Psoas muscle (tissue), 8 donors: ENCODE data around the gene NAV2. TPM values are rescaled to one million over a fixed set of nuclear protein-coding genes. Genes with fewer than 3 reads are reported as not detected.

Experiments used
- ATAC-seq, 4 donors: fragments of 200-7000 bp; cut with Tn5 transposase; one replicate each; pipeline ENCODE4 v1.9.1; 2020; ENCODE audit warnings: moderate library complexity in 3 of 4, mild to moderate bottlenecking in 2 of 4
- DNase-seq, 2 donors: peaks; one replicate each; pipeline ENCODE4 v3.0.0-alpha.2; 2020
- H3K27ac ChIP-seq: fragments of 200-600 bp; one replicate; pipeline ENCODE4 v1.8.0; 2022
- H3K27me3 ChIP-seq, 3 donors: fragments of 200-600 bp in 1 of 3; one replicate each; pipeline versions ENCODE4 v1.6.1 to v1.8.0; 2013 to 2022; ENCODE audit warnings: low read length in 2 of 3, mild to moderate bottlenecking in 2 of 3, moderate library complexity in 1 of 3; ENCODE audit not compliant: insufficient read depth in 3 of 3
- H3K36me3 ChIP-seq, 2 donors: fragments of 200-600 bp in 1 of 2; one replicate each; pipeline versions ENCODE4 v1.6.1 to v1.8.0; 2013 to 2022; ENCODE audit warnings: low read depth in 1 of 2, mild to moderate bottlenecking in 1 of 2, moderate library complexity in 1 of 2; ENCODE audit not compliant: insufficient read depth in 1 of 2
- H3K4me1 ChIP-seq: fragments of 200-600 bp; one replicate; pipeline ENCODE4 v1.8.0; 2022
- H3K4me3 ChIP-seq: fragments of 200-600 bp; one replicate; pipeline ENCODE4 v1.8.0; 2022; ENCODE audit warnings: mild to moderate bottlenecking
- H3K9me3 ChIP-seq: fragments of 200-600 bp; one replicate; pipeline ENCODE4 v1.8.0; 2022
- WGBS, 3 donors: extraction: QIAGEN DNeasy Blood & Tissue Kit; methylation state at CpG; one replicate each; pipeline versions ENCODE4 v1.1.6 to v1.1.7; 2013; 5-methylcytosine and 5-hydroxymethylcytosine counted together
- intact Hi-C, 2 donors: fragments of 100-400 bp; cut with DNase I; formaldehyde crosslinking; loops; one replicate each; pipeline versions ENCODE4 v1.11.0 to v1.14.2; 2022
- polyA plus RNA-seq, 3 donors: library from polyadenylated mRNA; stranded (reverse); fragments of 200-250 nt; gene quantifications; one replicate each; pipeline ENCODE4 v1.2.3, GENCODE V29; 2013
- total RNA-seq, 4 donors: library from RNA; stranded (reverse); fragmentation: NEBNext Ultra II Directional in 2 of 4; extraction: Animal tissue kit (Norgen Biotek cat#: 25700) in 2 of 4; gene quantifications; one replicate each; pipeline versions ENCODE4 v1.2.1 to v1.2.4, GENCODE V29; 2021 to 2023
- TF ChIP-seq, protein P1 (sequence below): fragments of 200-600 bp; IDR thresholded peaks from one replicate; pipeline ENCODE4 v1.8.0; 2022; ENCODE audit warnings: antibody characterized with exemption
- donor health status: healthy with polysubstance abuse.
- donor health status: DM: no; HTN: no; CAD: no; lungs with moderate emphysema.
- donor health status: Bipolar disorder and iron deficiency.
- donor health status: healthy.
- donor health status: DM: yes; HTN: yes; CAD: no.
- donor health status: DM: no; HTN: no; CAD: no.
- donor health status: DM: no; HTN: no; CAD: no.
- donor health status: DM: yes; HTN: yes; CAD: no.

Gene NAV2
- total and polyA plus RNA-seq, 7 donors: 0.68 to 21.8 (median 2.9) TPM

- ATAC-seq (peak in 1 of 4 donors; percentile 5), DNase-seq (no peak)
- Histone ChIP-seq H3K27me3 (peaks cover 0 to 24% (median 6%) of the 10 kb centered on the region in 3 donors), H3K36me3 (no peaks in the 10 kb centered on the region), H3K4me3 (peak overlapping the region; percentile 76), H3K4me1 (peaks cover 6% of the 10 kb centered on the region), H3K9me3 (no peaks in the 10 kb centered on the region), H3K27ac (no peak overlapping the region)
- TF ChIP-seq, protein P1, sequence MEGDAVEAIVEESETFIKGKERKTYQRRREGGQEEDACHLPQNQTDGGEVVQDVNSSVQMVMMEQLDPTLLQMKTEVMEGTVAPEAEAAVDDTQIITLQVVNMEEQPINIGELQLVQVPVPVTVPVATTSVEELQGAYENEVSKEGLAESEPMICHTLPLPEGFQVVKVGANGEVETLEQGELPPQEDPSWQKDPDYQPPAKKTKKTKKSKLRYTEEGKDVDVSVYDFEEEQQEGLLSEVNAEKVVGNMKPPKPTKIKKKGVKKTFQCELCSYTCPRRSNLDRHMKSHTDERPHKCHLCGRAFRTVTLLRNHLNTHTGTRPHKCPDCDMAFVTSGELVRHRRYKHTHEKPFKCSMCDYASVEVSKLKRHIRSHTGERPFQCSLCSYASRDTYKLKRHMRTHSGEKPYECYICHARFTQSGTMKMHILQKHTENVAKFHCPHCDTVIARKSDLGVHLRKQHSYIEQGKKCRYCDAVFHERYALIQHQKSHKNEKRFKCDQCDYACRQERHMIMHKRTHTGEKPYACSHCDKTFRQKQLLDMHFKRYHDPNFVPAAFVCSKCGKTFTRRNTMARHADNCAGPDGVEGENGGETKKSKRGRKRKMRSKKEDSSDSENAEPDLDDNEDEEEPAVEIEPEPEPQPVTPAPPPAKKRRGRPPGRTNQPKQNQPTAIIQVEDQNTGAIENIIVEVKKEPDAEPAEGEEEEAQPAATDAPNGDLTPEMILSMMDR: no peak
- WGBS, 3 donors: 43 to 61% (median 47%) methylated on average over 6 of the region's 6 CpGs
- intact Hi-C loops: no loop called here
Observed at GRCh38 chr11:19715373-19715772, 2.7 kb downstream of the NAV2 start.

DNA sequence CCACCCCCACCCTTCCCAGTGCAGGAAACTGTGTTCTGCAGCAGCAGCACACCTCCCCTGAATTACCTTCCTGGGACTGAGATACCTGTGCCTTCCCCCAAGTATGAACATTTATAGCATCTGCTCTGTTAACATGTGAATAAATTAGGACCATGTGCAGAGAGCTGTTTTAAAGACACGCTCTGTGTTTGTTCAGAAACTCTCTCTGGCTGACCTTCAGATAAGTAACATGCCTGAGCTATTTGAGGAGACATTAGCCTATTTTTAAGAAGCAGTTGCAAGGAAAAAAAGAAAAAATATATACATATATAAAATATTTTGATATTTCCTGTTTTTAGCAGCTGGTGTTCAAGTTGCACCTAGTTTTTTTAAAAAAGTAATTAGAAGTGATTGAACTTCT lies 5.4 kb downstream of the NAV2 start:
- Histone ChIP-seq H3K4me3 (no peak overlapping the region), H3K4me1 (peaks cover 6% of the 10 kb centered on the region), H3K27me3 (peaks cover 0 to 24% (median 6%) of the 10 kb centered on the region in 3 donors), H3K9me3 (no peaks in the 10 kb centered on the region), H3K27ac (no peak overlapping the region), H3K36me3 (no peaks in the 10 kb centered on the region)
- 51 to 79% (median 59%) methylated on average over 1 of the region's 1 CpG for WGBS, 3 donors
- ATAC-seq (no peak), DNase-seq (no peak)
- intact Hi-C loops: no loop called here
- TF ChIP-seq, protein P1: no peak

DNA sequence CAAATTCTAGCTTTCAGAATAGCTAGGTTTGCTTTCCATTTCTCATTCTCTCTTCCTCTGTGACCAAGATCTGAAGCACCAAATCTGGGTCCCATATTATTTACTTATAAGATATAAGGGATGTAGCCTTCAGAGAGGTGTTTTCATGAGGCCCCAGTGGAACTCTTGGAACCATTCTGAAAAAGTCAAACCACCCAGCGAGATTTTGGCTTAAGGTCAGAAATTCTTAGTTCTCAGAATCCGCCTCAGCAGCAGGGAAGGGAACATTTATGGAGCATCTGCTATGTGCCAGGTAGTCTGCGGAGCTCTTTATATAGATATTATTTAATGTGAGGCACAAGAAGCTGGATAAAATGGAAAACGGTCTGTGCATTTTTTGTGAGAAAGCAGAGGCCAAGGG lies 6.3 kb downstream of the NAV2 start:
- H3K36me3 ChIP-seq: no peaks in the 10 kb centered on the region
- H3K27me3 ChIP-seq: peaks cover 0 to 17% (median 6%) of the 10 kb centered on the region in 3 donors
- TF ChIP-seq, protein P1: no peak
- ATAC-seq: no peak
- H3K27ac ChIP-seq: no peak overlapping the region
- intact Hi-C loops: no loop called here
- H3K9me3 ChIP-seq: no peaks in the 10 kb centered on the region
- no peak for DNase-seq
- WGBS, 3 donors: 80 to 90% (median 80%) methylated on average over 4 of the region's 4 CpGs
- no peak overlapping the region for H3K4me3 ChIP-seq
- H3K4me1 ChIP-seq: no peaks in the 10 kb centered on the region

DNA sequence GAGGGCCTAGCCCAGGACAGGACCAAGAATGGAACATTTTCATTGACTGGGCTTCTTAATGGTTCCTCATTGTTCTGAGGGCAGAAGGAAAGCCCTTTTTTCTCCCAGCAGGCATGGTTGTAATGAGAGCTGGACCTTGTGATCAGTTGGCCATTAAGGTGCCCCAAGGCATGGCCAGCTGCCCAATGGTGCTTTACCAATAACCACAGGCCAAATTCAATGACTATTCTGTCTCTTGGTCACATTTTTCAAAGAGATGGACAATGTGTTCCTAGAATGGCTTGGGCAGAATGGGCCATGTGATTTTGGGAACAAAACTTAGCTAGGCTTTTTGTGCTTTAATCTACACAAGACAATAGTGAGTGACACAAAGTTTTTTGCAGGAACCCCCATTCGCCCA lies 7.3 kb downstream of the NAV2 start:
- 94 to 98% (median 96%) methylated on average over 1 of the region's 1 CpG for WGBS, 3 donors
- H3K36me3 ChIP-seq: no peaks in the 10 kb centered on the region
- H3K27me3 ChIP-seq: peaks cover 0 to 10% (median 1%) of the 10 kb centered on the region in 3 donors
- TF ChIP-seq, protein P1: no peak
- no peak overlapping the region for H3K27ac ChIP-seq
- no peak for ATAC-seq
- DNase-seq: no peak
- H3K4me3 ChIP-seq: no peak overlapping the region
- intact Hi-C loops: no loop called here
- H3K4me1 ChIP-seq: no peaks in the 10 kb centered on the region
- no peaks in the 10 kb centered on the region for H3K9me3 ChIP-seq

DNA sequence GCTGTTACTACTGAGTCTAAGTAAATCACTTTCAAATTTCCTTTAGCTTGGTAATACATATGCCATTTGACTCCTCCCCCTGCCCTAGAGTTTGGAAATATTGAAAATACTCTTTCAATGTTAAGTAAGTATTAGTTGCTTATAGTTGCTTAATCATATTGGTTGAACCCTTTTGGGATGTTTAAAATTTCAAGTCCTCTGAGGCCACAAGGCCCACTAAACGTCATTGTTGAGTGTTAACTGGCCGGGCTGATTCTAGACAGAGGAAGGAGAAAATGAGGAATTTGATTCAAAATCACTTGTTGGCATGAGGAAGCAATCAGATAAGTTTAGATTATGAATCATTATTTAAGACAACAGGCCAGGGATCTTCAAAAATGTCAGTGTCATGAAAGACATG lies 8.5 kb downstream of the NAV2 start:
- Histone ChIP-seq H3K27ac (no peak overlapping the region), H3K4me3 (no peak overlapping the region), H3K36me3 (no peaks in the 10 kb centered on the region), H3K27me3 (peaks cover 0 to 3% (median 0%) of the 10 kb centered on the region in 3 donors), H3K9me3 (no peaks in the 10 kb centered on the region), H3K4me1 (no peaks in the 10 kb centered on the region)
- intact Hi-C loops: no loop called here
- DNase-seq: no peak
- 70 to 94% (median 92%) methylated on average over 2 of the region's 2 CpGs for WGBS, 3 donors
- no peak for ATAC-seq
- TF ChIP-seq, protein P1: no peak
